BJ (cell line): ENCODE results near the gene ETFBKMT. TPM values are rescaled to one million over a fixed set of nuclear protein-coding genes. Genes with fewer than 3 reads are reported as not detected.
"Not testable (repeated sequence)": the region's sequence is repeated elsewhere in the genome, so short reads cannot be mapped to it uniquely, and the experiment has no call there.

ENCODE experiments used
- CTCF ChIA-PET: fragments of 350-600 bp; formaldehyde crosslinking; extraction: SDS; loops from one replicate; lab custom pipeline; 2021; ENCODE audit warnings: antibody characterized with exemption, inconsistent platforms; lab: Yijun Ruan, JAX
- POLR2A ChIA-PET: fragments of 300-600 bp; sonication (Branson Sonifier 250); formaldehyde crosslinking; extraction: SDS; loops from one replicate; lab custom pipeline; 2021; ENCODE audit warnings: antibody characterized with exemption; lab: Charles Lee
- DNase-seq: peaks from one replicate; pipeline ENCODE4 v3.0.0-alpha.2; 2011; ENCODE audit warnings: low read depth
- H3K27me3 ChIP-seq: 2 replicates; pipeline ENCODE4 v1.6.0; 2011; ENCODE audit warnings: low read length; ENCODE audit not compliant: control insufficient read depth, insufficient read depth
- H3K36me3 ChIP-seq: 2 replicates; pipeline ENCODE4 v1.5.1; 2011; ENCODE audit warnings: low read length; ENCODE audit not compliant: control insufficient read depth, insufficient read depth
- H3K4me3 ChIP-seq: 2 replicates; pipeline ENCODE4 v1.5.1; 2011; ENCODE audit warnings: low read depth, mild to moderate bottlenecking, control low read depth, low read length
- CTCF ChIP-seq: IDR thresholded peaks from 2 replicates; pipeline ENCODE4 v1.5.1; 2011; ENCODE audit warnings: low read depth, mild to moderate bottlenecking, control low read depth, inconsistent platforms, low read length, moderate library complexity; ENCODE audit not compliant: insufficient read depth
- polyA plus RNA-seq: library from polyadenylated mRNA; depleted of rRNA; stranded (reverse); fragments of >200 nt; gene quantifications from 2 replicates; pipeline ENCODE4 v1.2.3, GENCODE V29; 2011

The ETFBKMT gene
- polyA plus RNA-seq, 1 experiment: 0.94 TPM

GRCh38 chr12:31669020-31669419 lies 9.5 kb downstream of the ETFBKMT start:
- POLR2A ChIA-PET: no interaction called here

GRCh38 chr12:31669582-31669981 lies 10.1 kb downstream of the ETFBKMT start:
- POLR2A ChIA-PET, H3K36me3 ChIP-seq, H3K27me3 ChIP-seq, H3K4me3 ChIP-seq, DNase-seq: not testable (repeated sequence)
- CTCF ChIA-PET: interaction anchor here (1.1 kb wide), 1 partner anchor 16 kb away, joined by 3 read pairs; no protein-coding TSS in a partner anchor

More at GRCh38 chr12:31669020-31669419, 9.5 kb downstream of the ETFBKMT start:
- H3K27me3 ChIP-seq: no peaks in the 10 kb centered on the region
- DNase-seq: no peak
- H3K36me3 ChIP-seq: no peaks in the 10 kb centered on the region; the same call in 1 of the 2 replicates
- TF ChIP-seq CTCF: no peak
- H3K4me3 ChIP-seq: no peak overlapping the region
- CTCF ChIA-PET: interaction anchor here (0.6 to 1.1 kb wide), 2 partner anchors 16 to 706 kb away, joined by 3 read pairs; no protein-coding TSS in a partner anchor

GRCh38 chr12:31672521-31672920 lies 13.0 kb downstream of the ETFBKMT start:
- H3K27me3 ChIP-seq: no peaks in the 10 kb centered on the region
- no peak for DNase-seq
- H3K4me3 ChIP-seq: no peak overlapping the region
- no peak for TF ChIP-seq CTCF
- no peaks in the 10 kb centered on the region; the same call in 1 of the 2 replicates for H3K36me3 ChIP-seq
- CTCF ChIA-PET: interaction anchor here (1.1 kb wide), 2 partner anchors 10 to 19 kb away, joined by 3 read pairs; no protein-coding TSS in a partner anchor
- POLR2A ChIA-PET: no interaction called here

GRCh38 chr12:31682136-31682962 lies 22.9 kb downstream of the ETFBKMT start:
- Histone ChIP-seq H3K27me3 (no peaks in the 10 kb centered on the region), H3K36me3 (no peaks in the 10 kb centered on the region), H3K4me3 (no peak overlapping the region)
- no peak for DNase-seq
- POLR2A ChIA-PET: no interaction called here
- TF ChIP-seq CTCF: peak; percentile 63
- CTCF ChIA-PET: interaction anchor here (0.6 to 1.4 kb wide), 5 partner anchors 9 to 630 kb away, joined by 3 to 5 read pairs (median 3); no protein-coding TSS in a partner anchor

GRCh38 chr12:31685801-31686200 lies 26.3 kb downstream of the ETFBKMT start:
- Histone ChIP-seq H3K4me3 (no peak overlapping the region), H3K36me3 (no peaks in the 10 kb centered on the region), H3K27me3 (no peaks in the 10 kb centered on the region)
- DNase-seq: no peak
- ChIA-PET CTCF (no interaction called here), POLR2A (no interaction called here)
- TF ChIP-seq CTCF: no peak
